ENCODE data around the gene TNFRSF9. TPM values are rescaled to one million over a fixed set of nuclear protein-coding genes. Genes with fewer than 3 reads are reported as not detected.
"Not testable (repeated sequence)": the region's sequence is repeated elsewhere in the genome, so short reads cannot be mapped to it uniquely, and the experiment has no call there.

TNFRSF9 gene
- total and polyA plus RNA-seq, 2 donors from 2014 or later: 0.54 TPM; not detected in 1

GRCh38 chr1:7930645-7931445, 9.8 kb downstream of the TNFRSF9 start:
- H3K9me3 ChIP-seq (ENCODE audit: control insufficient read depth in 2 of 3, insufficient read depth in 1 of 3, low read length in 3 of 3): no peaks in the 10 kb centered on the region
- TF ChIP-seq, protein P1, sequence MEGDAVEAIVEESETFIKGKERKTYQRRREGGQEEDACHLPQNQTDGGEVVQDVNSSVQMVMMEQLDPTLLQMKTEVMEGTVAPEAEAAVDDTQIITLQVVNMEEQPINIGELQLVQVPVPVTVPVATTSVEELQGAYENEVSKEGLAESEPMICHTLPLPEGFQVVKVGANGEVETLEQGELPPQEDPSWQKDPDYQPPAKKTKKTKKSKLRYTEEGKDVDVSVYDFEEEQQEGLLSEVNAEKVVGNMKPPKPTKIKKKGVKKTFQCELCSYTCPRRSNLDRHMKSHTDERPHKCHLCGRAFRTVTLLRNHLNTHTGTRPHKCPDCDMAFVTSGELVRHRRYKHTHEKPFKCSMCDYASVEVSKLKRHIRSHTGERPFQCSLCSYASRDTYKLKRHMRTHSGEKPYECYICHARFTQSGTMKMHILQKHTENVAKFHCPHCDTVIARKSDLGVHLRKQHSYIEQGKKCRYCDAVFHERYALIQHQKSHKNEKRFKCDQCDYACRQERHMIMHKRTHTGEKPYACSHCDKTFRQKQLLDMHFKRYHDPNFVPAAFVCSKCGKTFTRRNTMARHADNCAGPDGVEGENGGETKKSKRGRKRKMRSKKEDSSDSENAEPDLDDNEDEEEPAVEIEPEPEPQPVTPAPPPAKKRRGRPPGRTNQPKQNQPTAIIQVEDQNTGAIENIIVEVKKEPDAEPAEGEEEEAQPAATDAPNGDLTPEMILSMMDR (IDR thresholded peaks at IDR 0.05; ENCODE audit: borderline replicate concordance, extremely low read depth, insufficient read depth): no peak
- H3K36me3 ChIP-seq (ENCODE audit: control insufficient read depth in 2 of 3, insufficient read depth in 3 of 3, low read length in 3 of 3): no peaks in the 10 kb centered on the region
- H3K9ac ChIP-seq (ENCODE audit: low read length in 3 of 3): no peak overlapping the region
- no peaks in the 10 kb centered on the region for H3K27me3 ChIP-seq (ENCODE audit: control insufficient read depth, insufficient read depth, low read length)
- H3K27ac ChIP-seq (ENCODE audit: low read depth in 2 of 2, low read length in 2 of 2): no peak overlapping the region
- no peak for DNase-seq
- no peak for FAIRE-seq
- H3K4me3 ChIP-seq (ENCODE audit: low read length in 3 of 3): no peak overlapping the region
- intact Hi-C loops (cut with DNase I): no loop called here
- H3K4me1 ChIP-seq (ENCODE audit: control insufficient read depth in 2 of 3, insufficient read depth in 2 of 3, low read depth in 1 of 3, low read length in 3 of 3): no peaks in the 10 kb centered on the region

DNA sequence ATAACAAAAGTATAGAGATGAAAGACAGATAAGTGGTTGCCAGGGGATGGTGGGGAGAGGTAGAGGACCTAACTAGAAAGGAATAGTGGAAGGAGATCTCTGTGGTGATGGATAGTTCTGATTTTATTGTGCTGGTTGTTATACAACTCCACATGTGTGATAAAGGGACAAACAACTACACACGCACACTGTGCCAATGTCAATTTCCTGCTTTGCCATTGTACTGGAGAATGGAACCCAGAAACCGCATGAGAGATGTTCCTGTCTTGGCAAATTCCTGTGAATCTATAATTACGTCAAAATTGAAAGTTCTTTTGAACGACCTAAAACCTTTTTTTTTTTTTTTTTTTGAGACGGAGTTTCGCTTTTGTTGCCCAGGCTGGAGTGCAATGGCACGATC, 11.0 kb downstream of the TNFRSF9 start:
- Histone ChIP-seq H3K36me3 (ENCODE audit: control insufficient read depth in 2 of 3, insufficient read depth in 3 of 3, low read length in 3 of 3) (no peaks in the 10 kb centered on the region), H3K9ac (ENCODE audit: low read length in 3 of 3) (no peak overlapping the region), H3K4me3 (ENCODE audit: low read length in 3 of 3) (no peak overlapping the region), H3K4me1 (ENCODE audit: control insufficient read depth in 2 of 3, insufficient read depth in 2 of 3, low read depth in 1 of 3, low read length in 3 of 3) (no peaks in the 10 kb centered on the region), H3K27me3 (ENCODE audit: control insufficient read depth, insufficient read depth, low read length) (no peaks in the 10 kb centered on the region), H3K27ac (ENCODE audit: low read depth in 2 of 2, low read length in 2 of 2) (no peak overlapping the region), H3K9me3 (ENCODE audit: control insufficient read depth in 2 of 3, insufficient read depth in 1 of 3, low read length in 3 of 3) (no peaks in the 10 kb centered on the region)
- FAIRE-seq: no peak
- DNase-seq: no peak
- intact Hi-C loops (cut with DNase I): no loop called here
- TF ChIP-seq, protein P1 (IDR thresholded peaks at IDR 0.05; ENCODE audit: borderline replicate concordance, extremely low read depth, insufficient read depth): no peak

GRCh38 chr1:7928247-7928646, 12.4 kb downstream of the TNFRSF9 start:
- no peak overlapping the region for H3K4me3 ChIP-seq (ENCODE audit: low read length in 3 of 3)
- no peaks in the 10 kb centered on the region for H3K27me3 ChIP-seq (ENCODE audit: control insufficient read depth, insufficient read depth, low read length)
- H3K4me1 ChIP-seq (ENCODE audit: control insufficient read depth in 2 of 3, insufficient read depth in 2 of 3, low read depth in 1 of 3, low read length in 3 of 3): no peaks in the 10 kb centered on the region
- no peak overlapping the region for H3K9ac ChIP-seq (ENCODE audit: low read length in 3 of 3)
- intact Hi-C loops (cut with DNase I): no loop called here
- H3K36me3 ChIP-seq (ENCODE audit: control insufficient read depth in 2 of 3, insufficient read depth in 3 of 3, low read length in 3 of 3): no peaks in the 10 kb centered on the region
- FAIRE-seq: no peak
- no peak for DNase-seq
- no peaks in the 10 kb centered on the region for H3K9me3 ChIP-seq (ENCODE audit: control insufficient read depth in 2 of 3, insufficient read depth in 1 of 3, low read length in 3 of 3)
- TF ChIP-seq, protein P1 (IDR thresholded peaks at IDR 0.05; ENCODE audit: borderline replicate concordance, extremely low read depth, insufficient read depth): no peak
- no peak overlapping the region for H3K27ac ChIP-seq (ENCODE audit: low read depth in 2 of 2, low read length in 2 of 2)

DNA sequence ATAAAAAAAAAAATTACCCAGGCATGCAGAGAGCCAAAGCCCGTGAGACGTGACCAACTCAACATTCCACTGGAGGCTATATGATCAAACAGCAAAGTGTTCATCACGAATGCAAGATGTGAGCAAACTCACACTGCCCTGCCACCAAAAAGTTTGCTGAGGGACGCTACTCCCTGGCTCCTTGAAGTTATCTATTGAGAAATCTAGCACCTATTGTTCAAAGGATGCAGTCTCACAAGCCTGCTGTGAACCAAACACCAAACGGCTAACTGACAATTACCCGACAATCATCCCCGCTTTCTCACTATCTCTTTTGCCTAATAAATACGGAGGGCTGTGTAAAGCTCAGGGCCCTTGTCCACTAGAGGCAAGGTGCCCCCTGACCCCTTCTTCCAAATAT, 13.6 kb downstream of the TNFRSF9 start:
- H3K36me3 ChIP-seq (ENCODE audit: control insufficient read depth in 2 of 3, insufficient read depth in 3 of 3, low read length in 3 of 3); H3K4me3 ChIP-seq (ENCODE audit: low read length in 3 of 3); DNase-seq; FAIRE-seq; intact Hi-C loops (cut with DNase I); H3K9me3 ChIP-seq (ENCODE audit: control insufficient read depth in 2 of 3, insufficient read depth in 1 of 3, low read length in 3 of 3); H3K4me1 ChIP-seq (ENCODE audit: control insufficient read depth in 2 of 3, insufficient read depth in 2 of 3, low read depth in 1 of 3, low read length in 3 of 3); H3K27ac ChIP-seq (ENCODE audit: low read depth in 2 of 2, low read length in 2 of 2); H3K27me3 ChIP-seq (ENCODE audit: control insufficient read depth, insufficient read depth, low read length); H3K9ac ChIP-seq (ENCODE audit: low read length in 3 of 3): not testable (repeated sequence)
